AG09319 (cell line): ENCODE data around the gene NIN.

Experiments used
- DNase-seq: peaks from one replicate; pipeline ENCODE4 v3.0.0-alpha.2; 2010; ENCODE audit warnings: low read depth; ENCODE audit errors: extremely low read depth
- TF ChIP-seq, protein P1 (sequence below): IDR thresholded peaks from 2 replicates; pipeline ENCODE4 v1.5.1; 2011; ENCODE audit warnings: low read depth, mild to moderate bottlenecking, inconsistent platforms, low read length, moderate library complexity

The NIN gene

DNA sequence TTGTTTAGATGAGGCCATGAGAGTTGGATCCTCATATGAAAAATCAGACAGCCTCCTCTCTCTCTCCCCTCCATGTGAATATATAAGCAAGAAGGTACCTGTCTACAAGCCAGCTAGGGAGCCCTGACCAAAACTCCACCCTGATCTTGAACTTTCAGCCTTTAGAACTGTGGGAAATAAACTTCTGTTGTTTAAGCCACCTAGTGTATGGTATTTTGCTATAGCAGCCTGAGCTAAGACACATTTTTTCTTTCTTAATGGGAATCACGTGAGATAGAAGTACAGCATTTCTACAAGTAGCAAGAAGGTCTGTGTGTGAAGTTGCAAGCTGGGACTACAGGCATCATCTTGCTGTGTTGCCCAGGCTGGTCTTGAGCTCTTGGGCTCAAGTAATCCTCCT lies 24.6 kb upstream of the NIN start:
- DNase-seq = no peak
- TF ChIP-seq, protein P1, sequence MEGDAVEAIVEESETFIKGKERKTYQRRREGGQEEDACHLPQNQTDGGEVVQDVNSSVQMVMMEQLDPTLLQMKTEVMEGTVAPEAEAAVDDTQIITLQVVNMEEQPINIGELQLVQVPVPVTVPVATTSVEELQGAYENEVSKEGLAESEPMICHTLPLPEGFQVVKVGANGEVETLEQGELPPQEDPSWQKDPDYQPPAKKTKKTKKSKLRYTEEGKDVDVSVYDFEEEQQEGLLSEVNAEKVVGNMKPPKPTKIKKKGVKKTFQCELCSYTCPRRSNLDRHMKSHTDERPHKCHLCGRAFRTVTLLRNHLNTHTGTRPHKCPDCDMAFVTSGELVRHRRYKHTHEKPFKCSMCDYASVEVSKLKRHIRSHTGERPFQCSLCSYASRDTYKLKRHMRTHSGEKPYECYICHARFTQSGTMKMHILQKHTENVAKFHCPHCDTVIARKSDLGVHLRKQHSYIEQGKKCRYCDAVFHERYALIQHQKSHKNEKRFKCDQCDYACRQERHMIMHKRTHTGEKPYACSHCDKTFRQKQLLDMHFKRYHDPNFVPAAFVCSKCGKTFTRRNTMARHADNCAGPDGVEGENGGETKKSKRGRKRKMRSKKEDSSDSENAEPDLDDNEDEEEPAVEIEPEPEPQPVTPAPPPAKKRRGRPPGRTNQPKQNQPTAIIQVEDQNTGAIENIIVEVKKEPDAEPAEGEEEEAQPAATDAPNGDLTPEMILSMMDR = no peak; the same call in 1 of the 2 replicates

DNA sequence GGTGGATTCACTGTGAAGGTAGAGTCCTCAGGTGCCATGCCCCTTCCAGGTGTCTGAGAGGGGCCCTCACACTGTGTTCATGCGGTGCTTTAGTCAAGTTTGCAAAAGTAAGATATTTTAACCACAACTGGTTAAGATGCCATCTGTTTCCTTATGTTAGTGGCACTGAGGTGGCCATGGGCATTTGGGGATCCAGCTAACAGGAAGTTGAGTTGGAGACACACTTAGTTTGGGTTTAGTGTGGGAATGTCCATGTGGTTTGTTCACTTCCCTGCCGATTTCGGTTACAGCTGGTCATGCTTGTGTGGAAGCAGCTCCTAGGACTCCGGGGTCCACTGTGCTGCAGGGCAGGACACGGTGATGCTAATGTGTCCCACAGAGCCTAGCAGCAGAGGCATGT lies 23.6 kb upstream of the NIN start:
- DNase-seq = no peak
- TF ChIP-seq, protein P1 = no peak

DNA sequence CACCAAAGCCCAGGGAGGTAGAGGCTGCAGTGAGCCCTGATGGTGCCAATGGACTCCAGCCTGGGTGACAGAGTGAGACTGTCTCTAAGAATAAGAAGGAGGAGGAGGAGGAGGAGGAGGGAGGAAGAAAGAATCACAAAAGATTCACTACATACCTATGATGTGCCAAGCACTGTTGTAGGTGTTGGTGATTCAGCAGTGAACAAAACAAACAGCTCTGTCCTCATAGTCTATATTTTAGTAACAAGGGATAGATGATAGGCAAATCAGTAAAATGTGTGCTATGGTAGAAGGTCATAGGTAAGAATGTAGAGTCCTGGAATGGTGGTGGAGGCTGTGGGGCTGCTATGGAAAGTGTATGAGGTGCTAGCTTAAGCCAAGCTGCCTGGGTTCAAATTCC lies 22.9 kb upstream of the NIN start:
- TF ChIP-seq, protein P1 = no peak

DNA sequence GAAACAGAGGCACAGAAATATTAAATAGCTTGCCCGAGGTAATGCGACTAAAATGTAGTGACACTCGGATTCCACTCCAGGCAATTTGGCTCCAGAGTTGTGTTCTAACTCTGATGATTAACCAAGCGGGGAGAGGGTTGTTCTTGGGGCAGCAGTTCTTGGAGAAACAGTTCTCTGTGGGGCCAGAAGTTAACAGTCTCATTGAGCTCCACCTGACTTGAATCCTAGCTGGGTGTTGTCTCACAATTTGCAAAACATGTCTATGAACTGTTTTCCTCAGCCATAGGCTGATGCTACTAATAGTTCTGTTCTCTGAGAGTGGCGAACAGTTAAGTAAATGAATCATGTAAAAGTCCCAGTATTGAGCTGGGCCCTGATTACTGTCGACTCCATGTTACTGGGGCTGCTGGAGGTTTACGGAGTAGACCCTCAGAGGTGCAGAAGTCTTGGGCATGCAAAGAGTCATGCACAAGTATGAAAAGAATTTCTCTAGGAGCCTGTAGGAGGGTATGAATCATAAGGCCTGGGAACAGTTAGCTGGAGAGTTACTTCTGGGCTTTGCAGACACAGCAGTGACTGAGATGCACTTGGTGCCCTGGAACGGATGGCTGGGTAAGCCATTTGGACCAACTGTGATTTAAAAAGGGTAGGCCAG lies 15.4 kb upstream of the NIN start:
- DNase-seq = no peak

More for the DNA sequence above, 22.9 kb upstream of the NIN start:
- no peak for DNase-seq

DNA sequence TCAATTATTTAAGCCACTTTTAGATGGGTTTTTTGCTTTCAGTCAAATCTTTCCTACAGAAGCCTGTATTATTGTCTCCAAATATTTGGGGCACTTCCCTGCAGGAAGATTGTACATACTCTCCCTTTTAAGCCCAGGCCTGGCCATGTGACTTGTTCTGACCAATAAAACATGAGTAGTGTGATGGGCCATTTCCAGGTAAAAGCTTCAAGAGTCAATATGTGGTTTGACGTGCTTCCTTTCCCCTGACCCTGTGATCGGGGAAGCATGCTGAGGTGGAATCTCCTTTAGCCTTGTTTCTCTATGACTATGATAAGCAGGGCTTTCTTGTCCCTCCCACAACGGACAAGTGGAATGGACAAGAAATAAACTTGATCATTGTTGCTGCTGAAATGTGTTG lies 14.2 kb upstream of the NIN start:
- TF ChIP-seq, protein P1 = no peak
- DNase-seq = no peak

More for the DNA sequence above, 15.4 kb upstream of the NIN start:
- TF ChIP-seq, protein P1 = no peak

DNA sequence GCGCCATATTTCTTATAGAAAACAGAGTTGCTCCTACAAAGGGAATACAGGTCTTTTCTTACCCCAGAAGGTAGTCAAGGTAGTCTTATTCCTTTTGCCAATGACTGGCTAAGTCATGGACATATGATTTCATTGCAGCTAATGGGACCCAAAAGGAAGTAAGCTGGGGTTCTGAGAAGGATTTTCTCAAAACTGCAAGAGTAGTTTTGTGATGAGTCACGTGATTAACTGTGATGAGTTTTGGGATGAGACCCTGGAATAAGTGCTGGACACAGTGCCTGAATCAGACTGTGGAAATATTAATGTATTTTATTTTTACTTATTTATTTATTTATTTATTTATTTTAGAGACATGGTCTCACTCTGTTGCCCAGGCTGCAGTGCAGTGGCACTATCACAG lies 13.4 kb upstream of the NIN start:
- DNase-seq = no peak
- TF ChIP-seq, protein P1 = no peak

DNA sequence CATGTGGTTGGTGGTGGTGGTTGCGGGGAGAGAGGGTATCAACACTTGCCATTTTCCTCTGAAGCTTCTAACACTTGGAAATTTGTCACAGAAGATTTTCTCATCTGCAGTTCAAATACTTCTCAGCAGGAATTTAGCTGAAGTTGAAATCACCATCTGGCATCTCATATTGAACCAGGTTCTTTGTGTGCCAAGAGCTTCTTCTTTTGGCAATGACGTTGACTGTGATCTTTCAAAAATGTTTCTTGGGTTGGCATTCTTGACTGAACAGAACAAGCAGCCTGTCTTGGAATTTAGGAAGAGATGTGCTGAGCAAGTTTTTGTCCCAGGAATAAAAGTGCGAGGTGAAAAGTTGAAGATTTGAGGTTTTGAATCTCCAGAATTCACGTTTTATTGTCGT lies 8.7 kb upstream of the NIN start:
- no peak for DNase-seq
- TF ChIP-seq, protein P1 = no peak
